NCI-H345 (cell line): ENCODE measurements around the gene RIT2.
A peak's percentile ranks its signal among the peaks of the same experiment; 100 is the strongest.

ENCODE experiments used
- DNase-seq: peaks from one replicate; lab custom pipeline; 2025; lab: John Stamatoyannopoulos, UW

Gene RIT2

GRCh38 chr18:43115076-43115921 is at the start of gene RIT2:
Gene RIT2, minus strand, starts transcription at chr18:43115685.
- peak; percentile 54 for DNase-seq

GRCh38 chr18:43161528-43161927 is 46.0 kb upstream of the RIT2 start:
- DNase-seq, result no peak

- DNase-seq, result no peak
Measured at GRCh38 chr18:43160509-43160908, 45.0 kb upstream of the RIT2 start.

GRCh38 chr18:43159926-43160325 is 44.4 kb upstream of the RIT2 start:
- no peak for DNase-seq

GRCh38 chr18:43159086-43159770 is 43.7 kb upstream of the RIT2 start:
- peak; percentile 33 for DNase-seq

- DNase-seq, result no peak
Measured at GRCh38 chr18:43158381-43158780, 42.9 kb upstream of the RIT2 start.

GRCh38 chr18:43155842-43156241 is 40.4 kb upstream of the RIT2 start:
- no peak for DNase-seq

- DNase-seq, result no peak
Measured at GRCh38 chr18:43148231-43148630, 32.7 kb upstream of the RIT2 start.

GRCh38 chr18:43141208-43141607 is 25.7 kb upstream of the RIT2 start:
- DNase-seq, result no peak

- DNase-seq, result no peak
Measured at GRCh38 chr18:43139288-43139946, 23.9 kb upstream of the RIT2 start.

GRCh38 chr18:43134876-43135275 is 19.4 kb upstream of the RIT2 start:
- no peak for DNase-seq

GRCh38 chr18:43130716-43131260 is 15.3 kb upstream of the RIT2 start:
- DNase-seq, result no peak

- DNase-seq, result no peak
Measured at GRCh38 chr18:43129946-43130524, 14.6 kb upstream of the RIT2 start.

GRCh38 chr18:43125471-43125870 is 10.0 kb upstream of the RIT2 start:
- no peak for DNase-seq

GRCh38 chr18:43122955-43123354 is 7.5 kb upstream of the RIT2 start:
- DNase-seq, result no peak

- DNase-seq, result no peak
Measured at GRCh38 chr18:43116699-43117294, 1.3 kb upstream of the RIT2 start.

- DNase-seq, result no peak
Measured at GRCh38 chr18:43113220-43113895, 2.1 kb downstream of the RIT2 start.

GRCh38 chr18:43108882-43109281 is 6.6 kb downstream of the RIT2 start:
- DNase-seq, result no peak

- DNase-seq, result no peak
Measured at GRCh38 chr18:43108469-43108868, 7.0 kb downstream of the RIT2 start.

GRCh38 chr18:43093646-43094045 is 21.8 kb downstream of the RIT2 start:
- no peak for DNase-seq

GRCh38 chr18:43092539-43092938 is 22.9 kb downstream of the RIT2 start:
- DNase-seq, result no peak
